ENCODE results near the gene KCTD12.

DNA sequence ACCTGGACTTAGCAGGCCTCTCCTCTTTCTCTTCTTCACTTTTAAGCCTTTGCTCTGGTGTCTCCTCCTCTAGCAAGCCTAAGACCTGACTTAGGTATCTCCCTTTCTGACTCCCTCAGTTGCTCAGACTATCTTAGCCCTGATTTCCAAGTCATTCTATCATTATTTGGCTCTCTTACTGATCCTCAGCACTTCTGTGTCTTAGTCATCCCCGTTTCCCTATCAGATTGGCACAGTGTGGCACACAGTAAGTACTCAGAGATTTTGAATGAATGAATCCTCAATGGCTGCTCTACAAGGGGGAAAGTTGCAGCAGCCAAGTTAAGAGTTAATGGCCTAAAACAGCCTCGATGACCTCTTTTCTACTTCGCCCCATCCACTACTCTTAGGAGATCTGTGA is 8.2 kb downstream of the KCTD12 start:
- TF ChIP-seq CTCF (IDR thresholded peaks at IDR 0.05; ENCODE audit: low read length) (no peak), EZH2 (IDR thresholded peaks at IDR 0.05; ENCODE audit: borderline replicate concordance, low read length) (no peak)

Data from OCI-LY1 (cell line).